GM21381 (cell line): ENCODE measurements around the gene PHF21B.

ENCODE experiments used
- ATAC-seq: cut with Tn5 transposase; IDR thresholded peaks from one replicate; pipeline ENCODE4 v1.9.1; 2021; ENCODE audit warnings: mild to moderate bottlenecking, moderate library complexity; ENCODE audit not compliant: unreplicated experiment

Gene PHF21B

GRCh38 chr22:44991218-44991617, 18.6 kb downstream of the PHF21B start:
- no peak for ATAC-seq

DNA sequence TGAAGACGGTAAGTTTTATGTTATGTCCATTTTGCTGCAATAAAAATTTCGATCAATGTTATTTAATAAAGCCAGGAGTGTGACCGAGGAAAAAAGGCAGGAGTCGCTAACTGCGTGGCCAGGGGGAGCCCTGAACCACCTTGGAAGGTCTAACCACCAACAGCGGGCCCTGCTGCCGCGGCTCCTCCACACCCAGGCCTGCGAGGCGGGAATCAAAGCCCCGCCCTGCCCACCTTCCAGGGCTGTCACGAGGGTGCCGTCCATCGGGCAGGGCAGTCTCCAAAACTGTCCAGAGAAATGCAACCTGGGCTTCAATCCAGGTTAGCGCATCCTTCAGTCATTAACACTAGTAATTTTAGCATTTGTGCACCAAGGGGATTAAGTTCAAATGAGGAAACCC, 19.0 kb downstream of the PHF21B start:
- ATAC-seq = no peak

DNA sequence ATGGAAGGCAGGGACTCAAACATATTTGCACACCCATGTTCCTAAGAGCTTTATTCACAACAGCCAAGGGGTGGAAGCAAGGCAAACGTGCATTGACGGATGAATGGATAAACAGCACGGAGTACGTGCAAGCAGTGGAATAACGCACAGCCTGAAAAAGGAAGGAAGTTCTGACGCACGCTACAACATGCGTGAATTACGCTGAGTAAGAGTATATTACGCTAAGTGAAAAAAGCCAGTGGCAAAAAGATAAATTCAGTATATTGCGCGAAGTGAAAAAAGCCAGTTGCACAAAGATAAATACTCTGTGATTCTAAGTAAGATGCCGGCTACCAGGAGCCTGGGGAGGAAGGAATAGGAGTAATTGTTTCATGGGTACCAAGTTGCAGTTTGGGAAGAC, 19.5 kb downstream of the PHF21B start:
- ATAC-seq = no peak

DNA sequence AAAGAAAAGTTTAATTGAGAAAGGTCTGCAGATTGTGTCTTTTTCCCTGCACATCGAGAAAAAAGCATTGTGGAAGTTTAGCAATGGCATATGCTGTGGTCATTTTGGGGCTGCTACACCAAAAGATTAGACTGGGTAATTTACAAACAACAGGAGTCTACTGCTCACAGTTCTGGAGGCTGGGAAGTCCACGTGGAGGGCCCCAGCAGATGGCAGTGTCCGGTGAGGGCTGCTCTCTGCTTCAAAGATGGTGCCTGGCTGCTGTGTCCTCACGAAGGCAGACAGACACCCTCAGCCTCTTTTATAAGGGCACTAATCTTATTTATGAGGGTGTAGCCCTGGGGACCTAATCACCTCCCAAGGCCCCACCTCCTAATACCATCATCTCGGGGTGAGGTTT, 21.1 kb downstream of the PHF21B start:
- ATAC-seq = no peak

DNA sequence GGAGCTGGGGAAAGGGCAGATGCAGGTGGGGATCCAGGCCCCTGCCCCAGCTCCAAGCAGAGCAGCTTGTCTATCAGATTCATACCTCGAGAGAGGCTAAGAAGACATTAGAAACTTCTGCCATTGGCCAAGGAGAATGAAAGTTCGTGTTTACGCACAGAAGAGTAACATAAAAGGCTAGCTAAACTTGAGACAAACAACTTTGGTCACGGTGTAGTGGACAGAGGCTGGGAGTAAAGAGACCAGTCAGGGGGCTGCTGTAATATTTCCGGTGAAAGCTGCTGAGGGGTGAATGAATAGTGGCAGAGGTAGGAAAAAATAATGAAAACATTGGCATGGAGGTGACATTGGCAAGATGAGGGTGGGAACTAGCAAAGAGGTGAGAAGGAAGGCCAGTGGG, 22.9 kb downstream of the PHF21B start:
- no peak for ATAC-seq

DNA sequence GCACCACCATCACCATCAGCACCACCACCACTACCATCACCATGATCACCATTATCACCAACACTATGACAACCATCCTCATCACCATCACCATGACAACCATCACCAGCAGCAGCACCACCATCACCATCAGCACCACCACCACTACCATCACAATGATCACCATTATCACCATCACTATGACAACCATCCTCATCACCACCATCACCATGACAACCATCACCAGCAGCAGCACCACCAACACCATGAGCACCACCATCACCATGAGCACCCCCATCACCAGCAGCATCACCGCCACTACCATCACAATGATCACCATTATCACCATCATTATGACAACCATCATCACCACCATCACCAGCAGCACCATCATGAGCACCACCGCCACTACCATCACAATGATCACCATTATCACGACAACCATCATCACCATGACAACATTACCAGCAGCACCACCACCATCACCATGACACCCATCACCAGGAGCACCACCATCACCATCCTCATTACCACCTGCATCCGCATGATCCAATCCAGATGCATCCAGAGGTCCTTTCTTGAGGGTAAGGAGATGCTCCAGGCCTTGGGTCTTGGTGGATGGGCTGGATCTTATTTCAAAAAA, 23.8 kb downstream of the PHF21B start:
- ATAC-seq = no peak

DNA sequence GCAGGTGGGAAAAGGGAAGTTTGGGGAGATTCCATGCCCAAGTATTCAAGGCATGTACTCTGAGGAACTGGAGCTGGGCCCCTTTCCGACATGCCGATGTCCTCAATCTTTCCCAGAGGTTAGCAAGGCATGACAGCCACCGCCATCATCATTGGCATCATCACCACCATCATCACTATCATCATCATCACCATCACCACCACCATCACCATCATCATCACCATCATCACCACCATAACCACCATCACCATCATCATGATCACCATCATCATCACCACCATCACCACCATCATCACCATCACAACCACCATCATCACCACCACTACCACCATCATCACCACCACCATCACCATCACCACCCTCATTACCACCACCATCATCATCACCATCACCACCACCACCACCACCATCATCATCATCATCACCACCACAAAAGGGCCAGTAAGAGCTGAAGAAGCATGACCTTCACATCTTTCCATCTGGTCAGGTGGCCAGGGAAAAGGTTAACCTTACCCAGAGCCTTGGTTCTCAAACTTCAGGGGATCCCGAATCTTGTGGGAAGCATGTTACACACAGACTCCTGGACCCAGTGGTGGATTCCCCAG, 25.8 kb downstream of the PHF21B start:
- no peak for ATAC-seq

GRCh38 chr22:44982445-44982844, 27.4 kb downstream of the PHF21B start:
- no peak for ATAC-seq

DNA sequence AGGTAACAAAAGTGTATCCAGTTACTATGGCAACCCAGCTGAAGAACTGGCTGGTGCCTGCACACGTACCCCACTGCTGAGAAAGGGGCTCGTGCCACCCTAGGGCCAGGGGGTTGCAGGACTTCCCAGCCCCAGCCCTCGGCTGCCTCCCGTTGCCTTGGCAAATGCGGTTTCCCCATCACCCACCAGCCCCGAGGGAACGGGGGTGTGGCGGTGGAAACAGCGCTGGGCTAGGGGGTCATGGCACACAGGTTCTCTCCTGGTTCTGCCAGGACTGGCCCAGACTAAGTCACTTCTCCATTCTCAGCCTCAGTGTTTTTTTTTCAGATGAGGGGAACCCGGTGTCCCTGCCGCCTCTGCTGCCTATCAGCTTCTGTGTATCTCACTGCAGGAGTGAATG, 27.9 kb downstream of the PHF21B start:
- no peak for ATAC-seq

- no peak for ATAC-seq
Observed at GRCh38 chr22:44979154-44979553, 30.7 kb downstream of the PHF21B start.

DNA sequence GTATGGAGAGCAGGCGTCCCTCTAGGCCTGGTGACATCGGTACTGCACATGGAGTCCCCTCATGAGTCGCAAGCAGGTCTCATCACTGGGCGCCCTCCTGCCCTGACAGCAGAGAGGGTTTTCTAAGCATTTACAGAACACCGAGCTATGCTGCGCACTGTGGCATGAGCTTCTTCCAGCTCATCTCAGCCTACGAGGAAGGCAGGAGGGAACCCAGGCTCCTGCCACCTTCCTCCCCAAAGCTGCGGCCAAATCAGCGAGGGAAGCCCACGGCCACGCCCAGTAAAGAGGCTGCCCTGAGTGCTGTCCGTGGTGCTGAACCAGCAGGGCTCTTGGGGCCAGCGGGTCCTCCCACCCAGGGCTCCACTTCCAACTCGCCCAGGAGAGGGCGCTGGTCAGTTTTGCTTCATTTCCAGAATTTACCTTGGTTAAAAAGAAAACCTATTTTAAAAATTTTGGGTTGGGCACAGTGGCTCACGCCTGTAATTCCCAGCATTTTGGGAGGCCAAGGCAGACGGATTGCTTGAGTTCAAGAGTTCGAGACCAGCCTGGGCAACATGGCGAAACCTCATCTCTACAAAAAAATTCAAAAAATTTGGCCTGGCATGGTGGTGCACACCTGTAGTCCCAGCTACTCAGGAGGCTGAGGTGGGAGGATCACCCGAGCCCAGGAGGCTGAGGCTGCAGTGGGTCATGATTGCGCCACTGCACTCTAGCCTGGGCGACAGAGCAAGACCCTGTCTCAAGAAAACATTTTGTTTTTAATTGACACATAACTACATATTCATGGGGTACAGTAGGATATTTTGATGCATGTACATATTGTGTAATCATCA, 34.2 kb downstream of the PHF21B start:
- no peak for ATAC-seq

GRCh38 chr22:44974454-44974853, 35.4 kb downstream of the PHF21B start:
- ATAC-seq = no peak

GRCh38 chr22:44973829-44974228, 36.0 kb downstream of the PHF21B start:
- ATAC-seq = no peak

- no peak for ATAC-seq
Observed at GRCh38 chr22:44972363-44973083, 37.3 kb downstream of the PHF21B start.

- ATAC-seq = no peak
Observed at GRCh38 chr22:44971651-44972362, 38.0 kb downstream of the PHF21B start.

GRCh38 chr22:44970291-44970690, 39.5 kb downstream of the PHF21B start:
- ATAC-seq = no peak

GRCh38 chr22:44969817-44970216, 40.0 kb downstream of the PHF21B start:
- no peak for ATAC-seq

DNA sequence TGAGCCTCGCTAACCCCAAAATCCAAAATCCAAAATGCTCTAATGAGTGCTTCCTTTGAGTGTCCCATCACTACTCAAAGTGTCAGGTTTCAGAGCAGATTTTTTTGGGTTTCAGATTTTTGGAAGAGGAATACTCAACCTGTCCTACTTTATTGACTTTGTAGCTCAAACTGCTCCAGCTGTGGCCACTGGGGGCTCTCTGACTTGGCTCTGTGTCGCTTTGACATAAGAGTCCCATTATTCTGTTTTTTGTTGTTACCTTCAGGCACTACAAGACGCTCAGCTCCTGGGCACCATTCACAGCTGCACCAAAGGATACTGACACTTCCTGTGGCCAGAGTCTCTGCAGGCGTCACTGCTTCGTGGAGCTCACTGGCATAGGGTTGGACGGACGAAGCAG, 41.1 kb downstream of the PHF21B start:
- ATAC-seq = no peak

GRCh38 chr22:44965171-44965570, 44.6 kb downstream of the PHF21B start:
- ATAC-seq = no peak

GRCh38 chr22:44964722-44965078, 45.1 kb downstream of the PHF21B start:
- no peak for ATAC-seq
